ENCODE results near the gene SYT9. TPM values are rescaled to one million over a fixed set of nuclear protein-coding genes. Genes with fewer than 3 reads are reported as not detected.

The SYT9 gene
- polyA plus RNA-seq, 3 donors from 2014 or later: not detected

GRCh38 chr11:7451952-7452494, 200.3 kb downstream of the SYT9 start:
- Mint-ChIP-seq H3K27me3 (ENCODE audit: low read depth in 3 of 3) (peaks cover 0 to 4% (median 2%) of the 10 kb centered on the region in 3 donors), H3K36me3 (peaks cover 0 to 13% (median 0%) of the 10 kb centered on the region in 3 donors), H3K4me1 (no peaks in the 10 kb centered on the region), H3K27ac (no peak overlapping the region), H3K4me3 (no peak overlapping the region), H3K9me3 (no peaks in the 10 kb centered on the region)
- DNase-seq: no peak

GRCh38 chr11:7454854-7455253, 203.2 kb downstream of the SYT9 start:
- no peak for DNase-seq

GRCh38 chr11:7457211-7457610, 205.5 kb downstream of the SYT9 start:
- no peaks in the 10 kb centered on the region for H3K9me3 Mint-ChIP-seq

More at GRCh38 chr11:7454854-7455253, 203.2 kb downstream of the SYT9 start:
- Mint-ChIP-seq H3K36me3 (peaks cover 0 to 15% (median 0%) of the 10 kb centered on the region in 3 donors), H3K4me3 (no peak overlapping the region), H3K4me1 (no peaks in the 10 kb centered on the region), H3K27ac (no peak overlapping the region), H3K27me3 (ENCODE audit: low read depth in 3 of 3) (peaks cover 0 to 2% (median 2%) of the 10 kb centered on the region in 3 donors), H3K9me3 (no peaks in the 10 kb centered on the region)

GRCh38 chr11:7462706-7463105, 211.0 kb downstream of the SYT9 start:
- Mint-ChIP-seq H3K9me3 (no peaks in the 10 kb centered on the region), H3K4me1 (peaks cover 0 to 1% of the 10 kb centered on the region in 2 donors), H3K4me3 (no peak overlapping the region), H3K27ac (no peak overlapping the region), H3K36me3 (peaks cover 0 to 11% (median 3%) of the 10 kb centered on the region in 3 donors), H3K27me3 (ENCODE audit: low read depth in 3 of 3) (peaks cover 0 to 2% (median 1%) of the 10 kb centered on the region in 3 donors)
- no peak for DNase-seq

More at GRCh38 chr11:7457211-7457610, 205.5 kb downstream of the SYT9 start:
- DNase-seq: no peak
- Mint-ChIP-seq H3K4me3 (no peak overlapping the region), H3K27me3 (ENCODE audit: low read depth in 3 of 3) (peaks cover 0 to 2% (median 1%) of the 10 kb centered on the region in 3 donors), H3K4me1 (no peaks in the 10 kb centered on the region), H3K36me3 (peaks cover 0 to 13% (median 0%) of the 10 kb centered on the region in 3 donors), H3K27ac (no peak overlapping the region)

- Mint-ChIP-seq H3K27me3 (ENCODE audit: low read depth in 3 of 3) (peaks cover 0 to 6% (median 1%) of the 10 kb centered on the region in 3 donors), H3K27ac (no peak overlapping the region), H3K4me3 (no peak overlapping the region), H3K36me3 (peaks cover 0 to 17% (median 3%) of the 10 kb centered on the region in 3 donors), H3K4me1 (peaks cover 0 to 1% of the 10 kb centered on the region in 2 donors), H3K9me3 (no peaks in the 10 kb centered on the region)
- DNase-seq: no peak
Measured at GRCh38 chr11:7467652-7468051, 215.9 kb downstream of the SYT9 start.

- no peak overlapping the region for H3K4me3 Mint-ChIP-seq
- H3K4me1 Mint-ChIP-seq: no peaks in the 10 kb centered on the region
- H3K9me3 Mint-ChIP-seq: no peaks in the 10 kb centered on the region
- peaks cover 0 to 6% (median 1%) of the 10 kb centered on the region in 3 donors for H3K27me3 Mint-ChIP-seq (ENCODE audit: low read depth in 3 of 3)
- peaks cover 0 to 17% (median 3%) of the 10 kb centered on the region in 3 donors for H3K36me3 Mint-ChIP-seq
- no peak overlapping the region for H3K27ac Mint-ChIP-seq
- DNase-seq: no peak
Measured at GRCh38 chr11:7469351-7469865, 217.7 kb downstream of the SYT9 start.

GRCh38 chr11:7471071-7471470, 219.4 kb downstream of the SYT9 start:
- H3K4me1 Mint-ChIP-seq: no peaks in the 10 kb centered on the region
- H3K27ac Mint-ChIP-seq: no peak overlapping the region
- no peak overlapping the region for H3K4me3 Mint-ChIP-seq
- peaks cover 0 to 14% (median 0%) of the 10 kb centered on the region in 3 donors for H3K36me3 Mint-ChIP-seq
- H3K9me3 Mint-ChIP-seq: no peaks in the 10 kb centered on the region
- no peak for DNase-seq
- H3K27me3 Mint-ChIP-seq (ENCODE audit: low read depth in 3 of 3): peaks cover under 1 to 4% (median 1%) of the 10 kb centered on the region in 3 donors

GRCh38 chr11:7473717-7474116, 222.0 kb downstream of the SYT9 start:
- H3K27ac Mint-ChIP-seq: no peak overlapping the region
- H3K36me3 Mint-ChIP-seq: peaks cover 0 to 8% (median 0%) of the 10 kb centered on the region in 3 donors
- H3K9me3 Mint-ChIP-seq: peaks cover 0 to 2% (median 0%) of the 10 kb centered on the region in 6 donors
- peaks cover 0 to 4% (median 1%) of the 10 kb centered on the region in 3 donors for H3K27me3 Mint-ChIP-seq (ENCODE audit: low read depth in 3 of 3)
- no peak for DNase-seq
- no peak overlapping the region for H3K4me3 Mint-ChIP-seq
- no peaks in the 10 kb centered on the region for H3K4me1 Mint-ChIP-seq

GRCh38 chr11:7480113-7480512, 228.4 kb downstream of the SYT9 start:
- no peak overlapping the region for H3K27ac Mint-ChIP-seq
- no peak for DNase-seq
- no peaks in the 10 kb centered on the region for H3K4me1 Mint-ChIP-seq
- H3K4me3 Mint-ChIP-seq: no peak overlapping the region
- peaks cover 0 to 2% (median 0%) of the 10 kb centered on the region in 6 donors for H3K9me3 Mint-ChIP-seq
- no peaks in the 10 kb centered on the region for H3K36me3 Mint-ChIP-seq
- peaks cover 0 to 1% (median 0%) of the 10 kb centered on the region in 3 donors for H3K27me3 Mint-ChIP-seq (ENCODE audit: low read depth in 3 of 3)

- Mint-ChIP-seq H3K27ac (no peak overlapping the region), H3K4me3 (no peak overlapping the region), H3K27me3 (ENCODE audit: low read depth in 3 of 3) (no peaks in the 10 kb centered on the region), H3K4me1 (no peaks in the 10 kb centered on the region), H3K36me3 (peaks cover 0 to 5% (median 3%) of the 10 kb centered on the region in 3 donors), H3K9me3 (no peaks in the 10 kb centered on the region)
- no peak for DNase-seq
Measured at GRCh38 chr11:7484131-7484530, 232.4 kb downstream of the SYT9 start.

- Mint-ChIP-seq H3K9me3 (no peaks in the 10 kb centered on the region), H3K4me1 (no peaks in the 10 kb centered on the region), H3K27ac (no peak overlapping the region), H3K36me3 (peaks cover 0 to 5% (median 3%) of the 10 kb centered on the region in 3 donors), H3K4me3 (no peak overlapping the region), H3K27me3 (ENCODE audit: low read depth in 3 of 3) (no peaks in the 10 kb centered on the region)
- DNase-seq: no peak
Measured at GRCh38 chr11:7484645-7485044, 232.9 kb downstream of the SYT9 start.

- no peak for DNase-seq
- peaks cover 0 to 5% (median 3%) of the 10 kb centered on the region in 3 donors for H3K36me3 Mint-ChIP-seq
- H3K4me3 Mint-ChIP-seq: no peak within 1 kb of the TSS
- no peaks in the 10 kb centered on the region for H3K9me3 Mint-ChIP-seq
- no peak within 1 kb of the TSS for H3K27ac Mint-ChIP-seq
- no peaks in the 10 kb centered on the region for H3K4me1 Mint-ChIP-seq
- H3K27me3 Mint-ChIP-seq (ENCODE audit: low read depth in 3 of 3): no peaks in the 10 kb centered on the region
Measured at GRCh38 chr11:7485186-7486097, 233.7 kb downstream of the SYT9 start, which contains the start of gene OLFML1. Gene OLFML1 (plus strand): TSS chr11:7485506. CDS start chr11:7485876, 370 bp downstream.

- Mint-ChIP-seq H3K9me3 (no peaks in the 10 kb centered on the region), H3K27me3 (ENCODE audit: low read depth in 3 of 3) (no peaks in the 10 kb centered on the region), H3K27ac (no peak overlapping the region), H3K4me3 (no peak overlapping the region), H3K4me1 (no peaks in the 10 kb centered on the region), H3K36me3 (peaks cover 0 to 5% (median 3%) of the 10 kb centered on the region in 3 donors)
- DNase-seq: no peak
Measured at GRCh38 chr11:7486098-7486780, 234.5 kb downstream of the SYT9 start.
